ENCODE data around the gene IGSF22. TPM values are rescaled to one million over a fixed set of nuclear protein-coding genes. Genes with fewer than 3 reads are reported as not detected.

Gene IGSF22
- total RNA-seq, 1 donor from 2014 or later: 1.1 TPM

- no peak for TF ChIP-seq CTCF (IDR thresholded peaks at IDR 0.05; ENCODE audit: partially characterized antibody, unreplicated experiment)
- H3K9me3 Mint-ChIP-seq (ENCODE audit: unreplicated experiment): peaks cover 1% of the 10 kb centered on the region
- DNase-seq: no peak
- H3K4me3 Mint-ChIP-seq (ENCODE audit: unreplicated experiment): no peak overlapping the region
- H3K4me1 Mint-ChIP-seq (ENCODE audit: low read depth, unreplicated experiment): no peaks in the 10 kb centered on the region
- peaks cover 2% of the 10 kb centered on the region for H3K27me3 Mint-ChIP-seq (ENCODE audit: unreplicated experiment)
- H3K36me3 Mint-ChIP-seq (ENCODE audit: unreplicated experiment): peaks cover 8% of the 10 kb centered on the region
- H3K27ac Mint-ChIP-seq (ENCODE audit: unreplicated experiment): no peak overlapping the region
Measured at GRCh38 chr11:18757811-18758210, 31.8 kb upstream of the IGSF22 start.

DNA sequence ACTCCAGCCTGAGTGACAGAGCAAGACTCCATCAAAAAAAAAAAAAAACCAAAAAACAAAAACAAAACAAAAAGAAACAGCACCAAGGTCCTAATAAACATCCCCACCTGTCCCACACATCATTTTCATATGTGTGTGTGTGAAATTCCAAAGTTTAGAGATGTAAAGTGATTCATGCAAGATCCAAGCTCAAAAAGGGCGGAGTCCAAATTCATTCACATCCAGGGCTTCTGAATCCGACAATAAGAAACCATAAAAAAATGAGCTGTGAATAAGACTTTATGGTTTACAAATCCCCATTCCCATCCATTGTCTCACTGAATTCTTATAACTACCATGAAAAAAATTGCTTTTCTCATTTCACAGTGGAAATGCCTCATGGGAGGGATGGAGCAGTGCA, 30.9 kb upstream of the IGSF22 start:
- no peak for TF ChIP-seq CTCF (IDR thresholded peaks at IDR 0.05; ENCODE audit: partially characterized antibody, unreplicated experiment)
- Mint-ChIP-seq H3K4me3 (ENCODE audit: unreplicated experiment) (no peak overlapping the region), H3K4me1 (ENCODE audit: low read depth, unreplicated experiment) (no peaks in the 10 kb centered on the region), H3K27me3 (ENCODE audit: unreplicated experiment) (peaks cover 2% of the 10 kb centered on the region), H3K9me3 (ENCODE audit: unreplicated experiment) (peaks cover 1% of the 10 kb centered on the region), H3K36me3 (ENCODE audit: unreplicated experiment) (peaks cover 8% of the 10 kb centered on the region), H3K27ac (ENCODE audit: unreplicated experiment) (no peak overlapping the region)
- DNase-seq: no peak

DNA sequence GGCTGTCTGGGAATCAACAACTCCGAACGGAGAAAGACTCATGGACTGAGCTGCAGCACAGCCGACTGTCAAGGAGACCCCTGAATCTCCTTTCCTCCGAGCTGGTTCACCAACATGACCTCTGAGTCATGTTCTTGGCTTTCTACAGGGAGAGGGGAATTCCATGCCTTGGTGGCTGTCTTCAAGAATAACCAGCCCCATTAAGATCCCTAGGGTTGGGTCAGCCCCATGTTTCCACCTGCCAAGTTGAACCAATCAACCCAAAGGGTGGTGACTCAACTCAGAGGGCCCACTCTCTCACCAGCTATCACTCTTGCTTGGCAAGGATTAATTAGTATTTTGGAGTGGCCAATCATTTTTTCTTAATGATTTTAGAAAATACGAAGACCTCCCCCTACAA, 28.3 kb upstream of the IGSF22 start:
- Mint-ChIP-seq H3K4me1 (ENCODE audit: low read depth, unreplicated experiment) (no peaks in the 10 kb centered on the region), H3K36me3 (ENCODE audit: unreplicated experiment) (peaks cover 5% of the 10 kb centered on the region), H3K27ac (ENCODE audit: unreplicated experiment) (no peak overlapping the region), H3K27me3 (ENCODE audit: unreplicated experiment) (peaks cover 2% of the 10 kb centered on the region), H3K4me3 (ENCODE audit: unreplicated experiment) (no peak overlapping the region), H3K9me3 (ENCODE audit: unreplicated experiment) (peaks cover 1% of the 10 kb centered on the region)
- no peak for TF ChIP-seq CTCF (IDR thresholded peaks at IDR 0.05; ENCODE audit: partially characterized antibody, unreplicated experiment)
- no peak for DNase-seq

DNA sequence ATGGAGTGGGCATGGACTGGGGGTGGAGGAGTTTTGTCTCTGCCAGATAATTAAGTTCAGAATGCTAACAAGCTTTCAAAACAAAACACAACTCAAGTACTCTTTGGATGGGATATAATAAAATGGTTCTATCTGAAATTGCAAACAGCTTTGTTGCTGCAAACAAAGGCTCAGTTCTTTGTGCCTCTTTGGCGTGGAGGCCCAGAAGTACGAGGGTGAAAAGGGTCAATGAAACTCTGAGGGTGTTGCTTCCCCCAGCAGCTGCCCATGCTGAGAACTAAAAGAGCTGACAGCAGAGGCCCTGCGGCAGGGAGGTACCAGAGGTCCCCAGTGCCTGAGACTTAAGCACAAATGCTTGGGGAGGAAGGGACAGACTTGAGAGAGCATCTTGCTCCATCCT, 26.5 kb upstream of the IGSF22 start:
- peaks cover 2% of the 10 kb centered on the region for H3K27me3 Mint-ChIP-seq (ENCODE audit: unreplicated experiment)
- DNase-seq: no peak
- no peak for TF ChIP-seq CTCF (IDR thresholded peaks at IDR 0.05; ENCODE audit: partially characterized antibody, unreplicated experiment)
- H3K4me1 Mint-ChIP-seq (ENCODE audit: low read depth, unreplicated experiment): no peaks in the 10 kb centered on the region
- no peak overlapping the region for H3K4me3 Mint-ChIP-seq (ENCODE audit: unreplicated experiment)
- peaks cover 1% of the 10 kb centered on the region for H3K9me3 Mint-ChIP-seq (ENCODE audit: unreplicated experiment)
- peaks cover 5% of the 10 kb centered on the region for H3K36me3 Mint-ChIP-seq (ENCODE audit: unreplicated experiment)
- no peak overlapping the region for H3K27ac Mint-ChIP-seq (ENCODE audit: unreplicated experiment)

- Mint-ChIP-seq H3K36me3 (ENCODE audit: unreplicated experiment) (peaks cover 5% of the 10 kb centered on the region), H3K9me3 (ENCODE audit: unreplicated experiment) (peaks cover 1% of the 10 kb centered on the region), H3K4me1 (ENCODE audit: low read depth, unreplicated experiment) (no peaks in the 10 kb centered on the region), H3K4me3 (ENCODE audit: unreplicated experiment) (no peak overlapping the region), H3K27me3 (ENCODE audit: unreplicated experiment) (peaks cover 2% of the 10 kb centered on the region), H3K27ac (ENCODE audit: unreplicated experiment) (no peak overlapping the region)
- DNase-seq: no peak
- TF ChIP-seq CTCF (IDR thresholded peaks at IDR 0.05; ENCODE audit: partially characterized antibody, unreplicated experiment): no peak
Measured at GRCh38 chr11:18750944-18751343, 25.0 kb upstream of the IGSF22 start.

All from glutamatergic neuron (in vitro differentiated cells).